Fibroblast of mammary gland (primary cell): ENCODE data around the gene ACVR1B.

ENCODE experiments used
- DNase-seq: peaks from one replicate; pipeline ENCODE4 v3.0.0-alpha.2; 2010; ENCODE audit warnings: low read depth
- H3K4me3 ChIP-seq: 2 replicates; pipeline ENCODE4 v1.5.1; 2011; ENCODE audit warnings: low read depth, mild to moderate bottlenecking, low read length, moderate library complexity; ENCODE audit not compliant: control insufficient read depth
- TF ChIP-seq, protein P1 (sequence below): conservative IDR thresholded peaks from 2 replicates; pipeline ENCODE4 v1.5.1; 2011; ENCODE audit warnings: low read depth, low read length, inconsistent platforms; ENCODE audit not compliant: control insufficient read depth, insufficient read depth

ACVR1B gene

DNA sequence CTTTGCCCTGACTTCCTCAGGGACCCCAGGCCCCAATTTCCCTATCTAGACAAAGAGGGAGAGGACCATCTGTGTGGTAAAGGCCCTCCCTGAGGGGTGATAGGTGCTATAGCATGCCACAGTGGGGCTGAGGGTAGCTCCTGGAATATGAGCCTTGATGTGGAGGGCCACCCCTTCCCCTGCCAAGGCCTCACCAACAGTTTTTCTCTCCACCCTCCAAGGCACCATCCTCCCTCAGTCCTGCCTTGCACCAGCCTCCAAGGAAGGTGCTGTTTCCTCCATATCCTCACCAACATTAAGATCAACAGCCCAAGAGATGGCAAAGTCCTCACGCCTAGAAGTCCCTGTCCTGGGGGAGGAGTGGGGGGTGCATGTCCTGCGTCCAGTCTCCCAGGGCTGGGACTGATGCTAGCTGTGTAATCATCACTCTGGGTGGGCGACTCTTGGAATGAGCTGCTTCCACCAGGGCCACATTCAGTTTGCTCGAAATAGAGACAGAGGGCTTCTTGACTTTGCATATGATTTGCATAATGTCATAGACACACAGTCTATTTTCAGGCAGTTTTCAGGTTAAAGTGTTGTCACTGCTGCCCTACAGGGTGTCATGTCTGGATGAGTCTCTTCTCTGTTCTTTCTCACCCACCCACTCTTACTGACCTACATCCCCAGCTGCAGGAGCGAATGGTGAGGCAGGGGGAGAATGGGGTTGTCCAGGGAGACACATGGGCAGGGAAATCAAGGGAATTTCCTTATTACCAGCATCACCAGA lies 26.8 kb upstream of the ACVR1B start:
- TF ChIP-seq, protein P1, sequence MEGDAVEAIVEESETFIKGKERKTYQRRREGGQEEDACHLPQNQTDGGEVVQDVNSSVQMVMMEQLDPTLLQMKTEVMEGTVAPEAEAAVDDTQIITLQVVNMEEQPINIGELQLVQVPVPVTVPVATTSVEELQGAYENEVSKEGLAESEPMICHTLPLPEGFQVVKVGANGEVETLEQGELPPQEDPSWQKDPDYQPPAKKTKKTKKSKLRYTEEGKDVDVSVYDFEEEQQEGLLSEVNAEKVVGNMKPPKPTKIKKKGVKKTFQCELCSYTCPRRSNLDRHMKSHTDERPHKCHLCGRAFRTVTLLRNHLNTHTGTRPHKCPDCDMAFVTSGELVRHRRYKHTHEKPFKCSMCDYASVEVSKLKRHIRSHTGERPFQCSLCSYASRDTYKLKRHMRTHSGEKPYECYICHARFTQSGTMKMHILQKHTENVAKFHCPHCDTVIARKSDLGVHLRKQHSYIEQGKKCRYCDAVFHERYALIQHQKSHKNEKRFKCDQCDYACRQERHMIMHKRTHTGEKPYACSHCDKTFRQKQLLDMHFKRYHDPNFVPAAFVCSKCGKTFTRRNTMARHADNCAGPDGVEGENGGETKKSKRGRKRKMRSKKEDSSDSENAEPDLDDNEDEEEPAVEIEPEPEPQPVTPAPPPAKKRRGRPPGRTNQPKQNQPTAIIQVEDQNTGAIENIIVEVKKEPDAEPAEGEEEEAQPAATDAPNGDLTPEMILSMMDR = no peak
- H3K4me3 ChIP-seq = no peak overlapping the region
- DNase-seq = no peak

DNA sequence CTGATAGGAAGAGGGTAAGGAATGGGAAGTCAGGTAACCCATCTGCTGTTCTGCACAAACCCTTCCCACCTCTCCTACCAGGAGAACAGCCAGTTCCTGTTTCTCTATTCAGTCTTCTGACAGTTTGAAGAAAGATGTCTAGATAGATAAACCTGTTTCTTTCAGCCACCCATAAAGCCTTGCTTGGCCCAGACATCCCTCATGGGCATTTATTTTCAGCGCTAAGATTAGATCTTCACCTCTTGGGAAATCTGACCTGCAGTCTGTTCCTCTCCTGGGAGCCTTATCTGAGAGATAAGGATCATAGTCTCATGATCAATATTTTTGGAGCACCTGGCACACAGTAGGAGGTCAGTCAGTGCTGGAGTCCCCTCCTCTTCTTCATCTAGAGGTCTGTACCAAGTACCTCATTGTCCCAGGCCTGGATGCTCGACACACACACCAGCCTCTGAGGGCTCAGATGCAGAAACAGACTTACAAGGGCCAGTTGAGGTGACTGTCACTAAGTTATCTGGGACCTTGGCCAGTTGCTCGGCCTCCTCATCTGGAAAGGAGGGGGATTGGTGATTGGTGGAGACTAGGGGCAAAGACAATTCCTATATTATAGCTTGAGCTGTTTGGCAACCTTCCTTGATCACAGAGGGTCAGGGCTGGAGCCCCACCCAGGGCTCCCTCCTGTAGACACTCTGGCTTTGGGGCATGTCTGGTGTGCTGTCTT lies 26.0 kb upstream of the ACVR1B start:
- no peak overlapping the region for H3K4me3 ChIP-seq
- DNase-seq = no peak
- TF ChIP-seq, protein P1 = no peak

DNA sequence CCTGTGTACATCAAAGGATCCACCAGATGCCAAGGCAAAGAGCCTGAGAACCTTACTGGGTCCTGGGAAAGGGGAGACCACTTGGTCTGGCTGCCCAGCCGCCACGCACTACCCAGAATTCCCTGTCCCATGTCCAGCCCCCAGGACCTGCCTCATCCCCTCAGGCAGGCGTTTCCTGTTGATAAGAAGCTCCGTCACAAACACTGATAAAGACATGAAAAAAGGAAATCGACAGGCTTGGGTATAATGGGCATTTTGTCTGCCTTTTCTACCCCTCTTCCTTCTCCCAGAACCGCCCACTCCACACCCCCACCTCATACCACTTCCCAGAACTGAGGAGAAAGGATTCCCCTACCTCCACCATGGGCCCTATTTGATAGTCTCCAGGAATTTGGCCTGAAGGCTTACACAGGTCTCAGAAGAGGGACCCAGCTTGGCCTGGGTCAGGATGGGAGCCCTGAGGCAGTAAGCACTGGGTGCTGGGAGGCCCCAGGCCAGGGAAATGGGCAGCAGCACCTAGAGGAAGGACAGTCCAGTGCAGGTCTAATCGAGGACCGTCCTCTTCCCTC lies 25.4 kb upstream of the ACVR1B start:
- no peak for DNase-seq
- TF ChIP-seq, protein P1 = no peak
- no peak overlapping the region for H3K4me3 ChIP-seq

DNA sequence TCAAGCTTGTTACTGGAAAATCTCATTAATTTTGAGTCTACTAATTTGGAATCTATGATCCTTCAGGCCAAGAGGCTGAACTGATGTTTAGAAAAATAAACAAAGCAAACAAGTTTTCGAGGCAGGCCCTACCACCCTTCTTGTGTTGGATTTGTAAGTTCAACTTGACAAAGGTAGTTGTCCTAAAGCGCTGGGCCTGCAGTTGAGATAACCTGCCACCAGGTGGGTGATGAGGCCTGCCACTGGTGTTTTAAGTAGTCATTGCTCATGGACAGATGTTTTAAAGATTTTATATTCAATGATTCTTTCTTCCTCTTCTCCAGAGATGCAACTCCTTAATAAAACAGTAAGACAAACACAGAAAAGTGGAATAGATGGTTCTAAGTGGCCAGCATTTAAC lies 24.8 kb upstream of the ACVR1B start:
- no peak overlapping the region for H3K4me3 ChIP-seq
- peak; percentile 47 for DNase-seq
- TF ChIP-seq, protein P1 = peak; percentile 52

DNA sequence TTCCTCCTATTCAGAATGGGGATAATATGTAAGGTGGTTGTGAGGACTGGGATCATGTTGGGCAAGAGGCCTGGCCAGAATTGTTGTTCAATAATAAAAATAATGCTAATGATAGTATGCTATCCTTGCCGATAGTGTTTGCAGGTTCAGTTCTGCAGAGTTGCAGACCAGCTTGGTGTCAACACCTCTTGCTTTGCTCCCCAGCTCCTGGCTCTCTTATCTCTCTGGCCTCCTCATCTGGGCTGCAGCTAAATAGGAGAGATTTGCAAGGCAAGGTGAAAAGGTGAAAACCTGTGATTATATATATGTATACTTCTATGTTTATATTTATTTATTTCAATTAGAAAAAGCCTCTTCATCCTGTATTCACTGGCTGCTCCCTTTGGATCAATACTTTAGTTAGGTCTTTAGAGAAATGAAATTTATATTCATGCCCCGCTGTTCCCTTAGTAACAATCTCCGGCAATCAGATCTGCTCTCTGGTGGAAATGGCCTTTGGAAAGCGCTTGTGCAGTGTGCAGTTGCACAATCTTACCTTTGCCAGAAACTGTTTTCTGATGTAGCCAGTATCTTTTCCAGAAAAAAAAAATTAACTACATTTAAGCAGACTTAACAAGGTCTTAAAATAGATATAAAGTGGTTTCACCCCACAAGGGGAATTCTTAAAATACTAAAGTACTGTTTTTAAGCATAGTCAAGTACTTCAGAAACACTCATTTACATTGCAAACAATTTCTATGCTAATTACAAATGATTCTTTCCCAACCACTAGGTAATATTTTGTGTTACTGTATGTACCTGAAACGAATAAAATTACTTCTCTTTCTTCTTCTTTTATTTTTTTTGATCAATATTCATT lies 19.1 kb upstream of the ACVR1B start:
- no peak overlapping the region for H3K4me3 ChIP-seq
- TF ChIP-seq, protein P1 = no peak
- DNase-seq = no peak

DNA sequence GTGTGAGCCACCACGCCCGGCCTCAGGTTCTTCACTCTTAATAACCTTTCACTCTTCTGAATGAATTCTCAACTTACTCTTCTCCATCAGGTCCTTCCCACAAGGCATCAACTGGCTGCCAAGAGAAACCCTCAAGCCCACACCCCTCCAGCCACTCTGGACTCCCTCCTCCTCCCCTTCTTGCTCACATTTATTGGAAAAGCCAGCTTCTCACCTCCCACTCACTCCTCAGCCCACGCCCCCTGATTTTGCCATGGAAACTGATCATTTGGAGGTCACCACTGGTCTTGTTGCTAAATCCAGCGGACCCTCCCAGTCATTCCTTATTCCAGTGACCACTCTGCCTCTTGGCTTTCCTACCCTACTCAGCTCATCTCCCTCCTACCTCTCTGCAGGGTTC lies 17.4 kb upstream of the ACVR1B start:
- TF ChIP-seq, protein P1 = no peak
- no peak overlapping the region for H3K4me3 ChIP-seq
- DNase-seq = no peak
